ENCODE measurements around the gene SLC34A2.
A peak's percentile ranks its signal among the peaks of the same experiment; 100 is the strongest.

SLC34A2 gene

GRCh38 chr4:25723409-25723808 lies 67.8 kb downstream of the SLC34A2 start:
- DNase-seq: no peak
- no peak for ATAC-seq (replicated peaks)
- peaks cover 0 to 6% of the 10 kb centered on the region in 2 donors for H3K4me1 Mint-ChIP-seq
- no peak overlapping the region for H3K4me3 Mint-ChIP-seq
- no peaks in the 10 kb centered on the region for H3K27me3 Mint-ChIP-seq
- H3K9me3 Mint-ChIP-seq: peaks cover 0 to 5% of the 10 kb centered on the region in 2 donors
- H3K36me3 Mint-ChIP-seq: peaks cover 14 to 20% of the 10 kb centered on the region in 2 donors
- H3K27ac Mint-ChIP-seq: no peak overlapping the region

DNA sequence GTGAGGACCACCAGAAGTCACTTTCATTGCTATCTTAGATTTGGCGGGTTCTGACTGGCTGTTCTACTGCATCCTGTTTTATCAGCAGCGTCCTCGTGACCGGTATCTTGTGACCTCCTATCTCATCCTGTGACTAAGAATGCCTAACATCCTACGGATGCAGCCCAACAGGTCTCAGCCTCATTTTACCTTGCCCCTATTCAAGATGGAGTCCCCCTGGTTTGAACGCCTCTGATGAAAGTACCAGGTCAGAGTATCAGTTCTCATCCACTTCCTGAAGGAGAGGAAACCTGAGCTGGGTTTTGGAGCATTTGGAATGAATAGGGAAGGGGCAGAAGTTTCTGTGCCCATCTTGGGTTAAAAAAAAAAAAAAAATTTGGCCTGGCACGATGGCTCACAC lies 70.2 kb downstream of the SLC34A2 start:
- ATAC-seq (replicated peaks) (no peak), DNase-seq (no peak)
- H3K4me3 Mint-ChIP-seq: no peak overlapping the region
- no peaks in the 10 kb centered on the region for H3K27me3 Mint-ChIP-seq
- peaks cover 0 to 7% of the 10 kb centered on the region in 2 donors for H3K4me1 Mint-ChIP-seq
- H3K9me3 Mint-ChIP-seq: peaks cover 0 to 5% of the 10 kb centered on the region in 2 donors
- H3K36me3 Mint-ChIP-seq: peaks cover 16 to 34% of the 10 kb centered on the region in 2 donors
- H3K27ac Mint-ChIP-seq: no peak overlapping the region

DNA sequence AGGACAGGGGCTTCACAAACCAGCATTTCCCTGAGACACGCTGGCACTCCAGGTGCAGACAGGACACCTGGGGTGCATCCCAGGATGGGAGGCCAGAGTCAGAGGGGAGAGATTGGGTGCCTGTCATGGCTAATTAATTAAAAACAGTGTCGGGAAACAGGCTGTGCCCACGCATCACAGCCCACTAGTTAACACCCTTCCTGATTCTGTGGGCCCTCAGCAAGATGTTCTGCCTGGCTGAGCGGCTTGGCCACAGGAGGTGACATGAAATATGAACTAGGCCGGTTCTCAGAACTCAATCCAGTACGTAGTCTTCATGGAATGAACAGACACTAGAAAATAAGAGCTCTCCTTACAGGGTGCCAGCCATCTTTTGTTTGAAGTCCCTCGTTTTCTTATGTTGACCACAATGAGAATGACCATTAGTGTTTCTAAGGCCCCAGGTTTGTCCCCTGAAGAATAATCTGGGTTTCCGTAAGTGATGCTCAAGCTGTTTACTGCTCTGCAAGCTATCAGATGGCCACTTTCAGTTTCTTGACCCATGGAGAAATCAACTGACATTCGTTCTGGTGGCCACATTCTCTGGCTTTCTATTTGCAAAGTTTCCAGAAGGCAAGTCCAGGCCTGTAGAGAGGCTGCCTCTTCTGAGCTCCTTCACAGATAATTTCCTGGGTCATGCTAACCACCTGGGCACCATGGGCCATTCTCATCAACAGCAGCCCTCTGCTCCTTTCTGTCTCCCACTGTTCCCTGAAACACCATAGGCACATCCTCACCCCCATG lies 72.3 kb downstream of the SLC34A2 start:
- Mint-ChIP-seq H3K27ac (no peak overlapping the region), H3K4me3 (no peak overlapping the region), H3K27me3 (no peaks in the 10 kb centered on the region), H3K9me3 (peaks cover 0 to 5% of the 10 kb centered on the region in 2 donors), H3K4me1 (peaks cover 0 to 7% of the 10 kb centered on the region in 2 donors), H3K36me3 (peaks cover 6 to 30% of the 10 kb centered on the region in 2 donors)
- no peak for DNase-seq
- ATAC-seq (replicated peaks): peak in 1 of 2 donors; percentile 29

Data from stimulated activated naive B cell treated with anti-CD40 and anti-IgM and Interleukin-4, amounts not matched to agents 10 μg/mL and 1 μg/mL and 100 μg/mL, for 72 hours (primary cell).